Measurements from ENCODE around the gene KRT10.

The KRT10 gene

GRCh38 chr17:40843242-40843641, 20.8 kb upstream of the KRT10 start:
- Histone ChIP-seq H3K36me3 (ENCODE audit: insufficient read depth, low read length) (no peaks in the 10 kb centered on the region), H3K79me2 (ENCODE audit: insufficient read depth, low read length) (no peaks in the 10 kb centered on the region), H3K9me3 (ENCODE audit: insufficient read depth, low read length, severe bottlenecking) (no peaks in the 10 kb centered on the region), H2AFZ (ENCODE audit: low read depth, low read length) (no peak overlapping the region), H3K4me3 (ENCODE audit: low read depth in 1 of 2, low read length in 2 of 2) (no peak overlapping the region), H3K27me3 (ENCODE audit: insufficient read depth, low read length, poor library complexity) (no peaks in the 10 kb centered on the region), H4K20me1 (ENCODE audit: insufficient read depth, low read length) (no peaks in the 10 kb centered on the region), H3K27ac (ENCODE audit: low read length) (no peak overlapping the region), H3K4me2 (ENCODE audit: insufficient read depth, low read length) (no peak overlapping the region), H3K4me1 (ENCODE audit: insufficient read depth, low read length) (no peaks in the 10 kb centered on the region), H3K9ac (ENCODE audit: low read depth, low read length) (no peak overlapping the region)
- DNase-seq (no peak), ATAC-seq (ENCODE audit: insufficient read depth, low read depth) (no peak)
- TF ChIP-seq, protein P1, sequence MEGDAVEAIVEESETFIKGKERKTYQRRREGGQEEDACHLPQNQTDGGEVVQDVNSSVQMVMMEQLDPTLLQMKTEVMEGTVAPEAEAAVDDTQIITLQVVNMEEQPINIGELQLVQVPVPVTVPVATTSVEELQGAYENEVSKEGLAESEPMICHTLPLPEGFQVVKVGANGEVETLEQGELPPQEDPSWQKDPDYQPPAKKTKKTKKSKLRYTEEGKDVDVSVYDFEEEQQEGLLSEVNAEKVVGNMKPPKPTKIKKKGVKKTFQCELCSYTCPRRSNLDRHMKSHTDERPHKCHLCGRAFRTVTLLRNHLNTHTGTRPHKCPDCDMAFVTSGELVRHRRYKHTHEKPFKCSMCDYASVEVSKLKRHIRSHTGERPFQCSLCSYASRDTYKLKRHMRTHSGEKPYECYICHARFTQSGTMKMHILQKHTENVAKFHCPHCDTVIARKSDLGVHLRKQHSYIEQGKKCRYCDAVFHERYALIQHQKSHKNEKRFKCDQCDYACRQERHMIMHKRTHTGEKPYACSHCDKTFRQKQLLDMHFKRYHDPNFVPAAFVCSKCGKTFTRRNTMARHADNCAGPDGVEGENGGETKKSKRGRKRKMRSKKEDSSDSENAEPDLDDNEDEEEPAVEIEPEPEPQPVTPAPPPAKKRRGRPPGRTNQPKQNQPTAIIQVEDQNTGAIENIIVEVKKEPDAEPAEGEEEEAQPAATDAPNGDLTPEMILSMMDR (IDR thresholded peaks at IDR 0.05; ENCODE audit: borderline replicate concordance, extremely low read depth, low read length, poor library complexity, severe bottlenecking) = no peak
- no peak for TF ChIP-seq EZH2 (IDR thresholded peaks at IDR 0.05; ENCODE audit: borderline replicate concordance, low read depth, low read length, severe bottlenecking)

GRCh38 chr17:40841246-40841645, 18.8 kb upstream of the KRT10 start:
- H3K4me3 ChIP-seq (ENCODE audit: low read depth in 1 of 2, low read length in 2 of 2) = no peak overlapping the region
- H3K27ac ChIP-seq (ENCODE audit: low read length) = no peak overlapping the region
- H3K36me3 ChIP-seq (ENCODE audit: insufficient read depth, low read length) = no peaks in the 10 kb centered on the region
- H3K4me2 ChIP-seq (ENCODE audit: insufficient read depth, low read length) = no peak overlapping the region
- no peaks in the 10 kb centered on the region for H4K20me1 ChIP-seq (ENCODE audit: insufficient read depth, low read length)
- TF ChIP-seq, protein P1 (IDR thresholded peaks at IDR 0.05; ENCODE audit: borderline replicate concordance, extremely low read depth, low read length, poor library complexity, severe bottlenecking) = no peak
- no peak for TF ChIP-seq EZH2 (IDR thresholded peaks at IDR 0.05; ENCODE audit: borderline replicate concordance, low read depth, low read length, severe bottlenecking)
- no peak for ATAC-seq (ENCODE audit: insufficient read depth, low read depth)
- no peaks in the 10 kb centered on the region for H3K4me1 ChIP-seq (ENCODE audit: insufficient read depth, low read length)
- H3K9me3 ChIP-seq (ENCODE audit: insufficient read depth, low read length, severe bottlenecking) = no peaks in the 10 kb centered on the region
- DNase-seq = no peak
- no peaks in the 10 kb centered on the region for H3K27me3 ChIP-seq (ENCODE audit: insufficient read depth, low read length, poor library complexity)
- no peaks in the 10 kb centered on the region for H3K79me2 ChIP-seq (ENCODE audit: insufficient read depth, low read length)
- H3K9ac ChIP-seq (ENCODE audit: low read depth, low read length) = no peak overlapping the region
- H2AFZ ChIP-seq (ENCODE audit: low read depth, low read length) = no peak overlapping the region

DNA sequence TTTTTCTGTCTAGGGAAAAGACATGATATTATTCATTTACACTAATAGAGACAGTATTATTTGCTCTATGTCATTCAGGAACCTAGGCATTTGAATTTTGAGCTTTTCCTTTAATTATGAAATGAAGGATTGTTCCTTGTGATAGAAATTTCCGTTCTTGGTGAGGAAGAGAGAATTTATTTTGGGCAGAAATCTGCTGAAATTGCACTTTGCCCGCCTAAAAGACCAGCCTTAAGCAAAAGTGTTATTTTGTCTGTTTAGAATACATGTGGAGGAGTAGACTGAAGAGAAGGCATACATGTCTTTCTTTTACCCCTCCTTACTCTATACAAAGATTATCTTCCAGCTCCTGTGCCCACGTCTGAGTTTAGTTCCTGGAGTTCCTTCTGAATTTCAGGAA, 16.8 kb upstream of the KRT10 start:
- H3K4me3 ChIP-seq (ENCODE audit: low read depth in 1 of 2, low read length in 2 of 2) = no peak overlapping the region
- H4K20me1 ChIP-seq (ENCODE audit: insufficient read depth, low read length) = no peaks in the 10 kb centered on the region
- H3K27ac ChIP-seq (ENCODE audit: low read length) = no peak overlapping the region
- H3K79me2 ChIP-seq (ENCODE audit: insufficient read depth, low read length) = no peaks in the 10 kb centered on the region
- no peaks in the 10 kb centered on the region for H3K9me3 ChIP-seq (ENCODE audit: insufficient read depth, low read length, severe bottlenecking)
- no peaks in the 10 kb centered on the region for H3K27me3 ChIP-seq (ENCODE audit: insufficient read depth, low read length, poor library complexity)
- no peak overlapping the region for H2AFZ ChIP-seq (ENCODE audit: low read depth, low read length)
- no peak for TF ChIP-seq EZH2 (IDR thresholded peaks at IDR 0.05; ENCODE audit: borderline replicate concordance, low read depth, low read length, severe bottlenecking)
- TF ChIP-seq, protein P1 (IDR thresholded peaks at IDR 0.05; ENCODE audit: borderline replicate concordance, extremely low read depth, low read length, poor library complexity, severe bottlenecking) = no peak
- H3K36me3 ChIP-seq (ENCODE audit: insufficient read depth, low read length) = peaks cover 6% of the 10 kb centered on the region; the same call in 1 of the 2 replicates
- no peak for DNase-seq
- no peak overlapping the region for H3K9ac ChIP-seq (ENCODE audit: low read depth, low read length)
- H3K4me2 ChIP-seq (ENCODE audit: insufficient read depth, low read length) = no peak overlapping the region
- H3K4me1 ChIP-seq (ENCODE audit: insufficient read depth, low read length) = no peaks in the 10 kb centered on the region
- no peak for ATAC-seq (ENCODE audit: insufficient read depth, low read depth)

GRCh38 chr17:40836020-40836419, 13.6 kb upstream of the KRT10 start:
- no peak overlapping the region for H3K4me3 ChIP-seq (ENCODE audit: low read depth in 1 of 2, low read length in 2 of 2)
- H3K9me3 ChIP-seq (ENCODE audit: insufficient read depth, low read length, severe bottlenecking) = no peaks in the 10 kb centered on the region
- DNase-seq (no peak), ATAC-seq (ENCODE audit: insufficient read depth, low read depth) (no peak)
- no peaks in the 10 kb centered on the region for H3K27me3 ChIP-seq (ENCODE audit: insufficient read depth, low read length, poor library complexity)
- no peak overlapping the region for H3K4me2 ChIP-seq (ENCODE audit: insufficient read depth, low read length)
- no peak overlapping the region for H3K9ac ChIP-seq (ENCODE audit: low read depth, low read length)
- H2AFZ ChIP-seq (ENCODE audit: low read depth, low read length) = no peak overlapping the region
- peaks cover 6% of the 10 kb centered on the region; the same call in 1 of the 2 replicates for H3K36me3 ChIP-seq (ENCODE audit: insufficient read depth, low read length)
- H3K79me2 ChIP-seq (ENCODE audit: insufficient read depth, low read length) = no peaks in the 10 kb centered on the region
- TF ChIP-seq, protein P1 (IDR thresholded peaks at IDR 0.05; ENCODE audit: borderline replicate concordance, extremely low read depth, low read length, poor library complexity, severe bottlenecking) = no peak
- no peak for TF ChIP-seq EZH2 (IDR thresholded peaks at IDR 0.05; ENCODE audit: borderline replicate concordance, low read depth, low read length, severe bottlenecking)
- H3K27ac ChIP-seq (ENCODE audit: low read length) = no peak overlapping the region
- no peaks in the 10 kb centered on the region for H3K4me1 ChIP-seq (ENCODE audit: insufficient read depth, low read length)
- H4K20me1 ChIP-seq (ENCODE audit: insufficient read depth, low read length) = no peaks in the 10 kb centered on the region

Measured in DND-41 (cell line).